ENCODE data around the gene WWC2.

The WWC2 gene

DNA sequence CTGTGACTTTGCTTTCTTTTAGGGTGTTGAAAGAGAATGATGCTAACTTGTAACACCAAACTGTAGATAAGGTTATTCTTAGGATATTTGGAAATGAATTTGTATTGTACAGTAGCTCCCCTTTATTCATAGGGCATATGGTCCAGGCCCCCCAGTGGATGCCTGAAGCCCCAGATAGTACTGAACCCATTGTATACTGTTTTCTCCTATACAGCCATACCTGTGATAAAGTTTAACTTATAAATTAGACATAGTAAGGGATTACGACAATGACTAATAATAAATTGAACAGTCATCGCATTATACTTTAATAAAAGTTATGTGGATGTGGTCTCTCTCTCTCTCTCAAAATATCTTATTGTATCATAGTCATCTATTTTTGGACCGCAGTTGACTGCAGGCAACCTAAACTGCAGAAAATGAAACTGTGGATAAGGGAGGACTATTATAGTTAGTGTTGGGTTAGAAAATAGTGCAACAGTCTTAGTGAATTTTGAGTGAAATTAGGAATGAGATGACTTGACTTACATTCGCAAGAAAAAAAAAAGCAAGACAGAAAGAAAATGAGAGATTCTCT, 115.9 kb downstream of the WWC2 start:
- Histone ChIP-seq H3K27me3 (ENCODE audit: control insufficient read depth, insufficient read depth, low read length) (no peaks in the 10 kb centered on the region), H3K27ac (ENCODE audit: low read length) (no peak overlapping the region), H3K4me3 (ENCODE audit: low read length) (no peak overlapping the region), H3K4me1 (ENCODE audit: control insufficient read depth, low read depth, low read length) (peaks cover 10% of the 10 kb centered on the region), H3K9me3 (ENCODE audit: control insufficient read depth, low read depth, low read length) (no peaks in the 10 kb centered on the region), H3K9ac (ENCODE audit: low read length) (no peak overlapping the region), H3K36me3 (ENCODE audit: control insufficient read depth, low read depth, low read length) (peaks cover 3% of the 10 kb centered on the region)

DNA sequence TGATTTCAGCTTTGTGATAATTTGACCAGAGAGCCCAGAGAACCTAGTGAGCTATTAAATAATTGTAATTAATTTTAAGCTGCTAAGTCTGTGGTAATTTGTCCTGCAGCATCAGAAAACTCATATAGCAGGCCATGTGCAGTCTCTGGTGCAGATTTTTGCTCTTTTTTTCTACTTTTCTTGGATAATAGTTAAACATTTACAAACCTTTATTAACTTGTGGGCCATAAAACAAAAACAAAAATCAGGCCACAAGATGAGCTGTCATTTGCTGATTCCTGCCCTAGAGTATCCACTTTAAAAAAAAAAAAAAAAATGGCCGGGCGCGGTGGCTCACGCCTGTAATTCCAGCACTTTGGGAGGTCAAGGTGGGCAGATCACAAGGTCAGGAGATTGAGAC, 121.2 kb downstream of the WWC2 start:
- H3K36me3 ChIP-seq (ENCODE audit: control insufficient read depth, low read depth, low read length) = no peaks in the 10 kb centered on the region
- peaks cover 12% of the 10 kb centered on the region for H3K4me1 ChIP-seq (ENCODE audit: control insufficient read depth, low read depth, low read length)
- H3K27ac ChIP-seq (ENCODE audit: low read length) = no peak overlapping the region
- H3K9me3 ChIP-seq (ENCODE audit: control insufficient read depth, low read depth, low read length) = no peaks in the 10 kb centered on the region
- no peaks in the 10 kb centered on the region for H3K27me3 ChIP-seq (ENCODE audit: control insufficient read depth, insufficient read depth, low read length)
- H3K4me3 ChIP-seq (ENCODE audit: low read length) = no peak overlapping the region
- H3K9ac ChIP-seq (ENCODE audit: low read length) = no peak overlapping the region

DNA sequence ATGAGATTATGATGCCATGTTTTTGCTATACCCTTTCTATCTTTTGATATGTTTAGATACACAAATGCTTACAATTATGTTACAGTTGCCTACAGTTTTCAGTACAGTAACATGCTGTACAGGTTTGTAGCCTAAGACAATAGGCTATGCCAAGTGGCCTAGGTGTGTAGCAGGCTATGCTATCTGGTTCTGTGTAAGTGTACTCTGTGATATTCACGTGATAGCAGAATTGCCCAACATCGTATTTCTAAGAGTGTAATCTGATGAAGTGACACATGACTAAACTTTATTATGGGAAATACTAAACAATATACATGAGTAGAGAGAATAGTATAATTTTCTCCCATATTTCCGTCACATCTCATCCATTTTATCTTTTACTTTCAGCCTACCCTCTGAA, 124.0 kb downstream of the WWC2 start:
- H3K9me3 ChIP-seq (ENCODE audit: control insufficient read depth, low read depth, low read length) = no peaks in the 10 kb centered on the region
- H3K4me1 ChIP-seq (ENCODE audit: control insufficient read depth, low read depth, low read length) = peaks cover 18% of the 10 kb centered on the region
- no peaks in the 10 kb centered on the region for H3K27me3 ChIP-seq (ENCODE audit: control insufficient read depth, insufficient read depth, low read length)
- no peaks in the 10 kb centered on the region for H3K36me3 ChIP-seq (ENCODE audit: control insufficient read depth, low read depth, low read length)
- no peak overlapping the region for H3K4me3 ChIP-seq (ENCODE audit: low read length)
- no peak overlapping the region for H3K27ac ChIP-seq (ENCODE audit: low read length)
- no peak overlapping the region for H3K9ac ChIP-seq (ENCODE audit: low read length)

DNA sequence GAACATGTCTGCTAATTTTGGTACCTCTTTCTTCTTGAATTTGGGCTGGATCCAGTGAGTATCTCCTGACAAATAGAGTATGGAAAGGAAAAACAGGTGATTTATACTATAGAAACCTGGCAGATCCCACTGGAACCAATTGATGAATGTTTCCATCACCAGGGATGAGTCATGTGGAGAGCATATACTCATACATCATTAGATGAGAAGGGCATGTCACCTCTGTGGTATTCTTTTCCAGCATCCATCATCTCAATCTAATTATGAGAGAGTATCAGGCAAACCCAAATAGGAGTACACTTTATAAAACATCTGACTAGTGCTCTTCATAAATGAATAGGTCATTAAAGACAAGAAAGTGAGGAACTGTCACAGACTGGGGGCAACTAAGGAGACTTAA, 130.3 kb downstream of the WWC2 start:
- peaks cover 3% of the 10 kb centered on the region for H3K36me3 ChIP-seq (ENCODE audit: control insufficient read depth, low read depth, low read length)
- no peaks in the 10 kb centered on the region for H3K9me3 ChIP-seq (ENCODE audit: control insufficient read depth, low read depth, low read length)
- H3K9ac ChIP-seq (ENCODE audit: low read length) = no peak overlapping the region
- no peak overlapping the region for H3K4me3 ChIP-seq (ENCODE audit: low read length)
- H3K4me1 ChIP-seq (ENCODE audit: control insufficient read depth, low read depth, low read length) = peaks cover 14% of the 10 kb centered on the region
- H3K27me3 ChIP-seq (ENCODE audit: control insufficient read depth, insufficient read depth, low read length) = no peaks in the 10 kb centered on the region
- no peak overlapping the region for H3K27ac ChIP-seq (ENCODE audit: low read length)

DNA sequence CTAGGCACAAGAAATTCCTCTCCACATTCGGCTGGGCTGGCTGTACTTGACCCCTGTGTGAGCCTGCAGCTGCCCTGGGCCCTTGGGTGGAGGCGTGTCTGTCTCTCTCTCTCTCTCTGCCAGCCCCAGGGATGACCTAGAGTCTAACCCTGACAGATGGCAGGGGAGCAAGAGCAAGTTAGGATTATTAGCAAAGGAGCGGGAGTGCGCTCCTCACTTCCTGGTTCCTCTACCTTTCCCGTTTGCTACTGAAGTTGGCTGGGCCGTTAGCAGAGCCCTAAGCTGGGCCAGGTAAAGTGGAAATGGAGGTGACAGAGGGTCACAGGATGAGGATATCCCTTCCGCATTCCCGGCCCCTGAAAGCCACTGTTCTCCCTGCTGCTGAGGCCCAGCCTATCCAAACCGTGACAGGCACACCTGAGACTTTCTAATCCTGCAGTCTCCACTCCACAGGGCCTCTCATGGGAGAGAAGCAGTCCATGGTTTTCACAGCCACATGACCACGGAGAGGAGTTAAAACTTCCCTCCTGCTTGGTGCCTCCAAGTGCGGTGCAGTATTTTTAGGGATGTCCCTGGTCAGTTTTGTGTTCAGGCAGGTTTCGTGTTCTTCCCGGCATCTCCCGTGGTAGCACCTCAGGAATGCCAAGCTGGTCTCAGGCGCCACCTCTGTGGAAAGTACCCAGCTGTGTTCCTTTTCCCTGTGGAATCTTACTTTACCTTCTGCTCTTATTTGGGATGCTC, 141.7 kb downstream of the WWC2 start:
- Histone ChIP-seq H3K27ac (ENCODE audit: low read length) (no peak overlapping the region), H3K9ac (ENCODE audit: low read length) (no peak overlapping the region), H3K4me1 (ENCODE audit: control insufficient read depth, low read depth, low read length) (peaks cover 20% of the 10 kb centered on the region), H3K9me3 (ENCODE audit: control insufficient read depth, low read depth, low read length) (no peaks in the 10 kb centered on the region), H3K36me3 (ENCODE audit: control insufficient read depth, low read depth, low read length) (peaks cover 33% of the 10 kb centered on the region), H3K27me3 (ENCODE audit: control insufficient read depth, insufficient read depth, low read length) (no peaks in the 10 kb centered on the region), H3K4me3 (ENCODE audit: low read length) (no peak overlapping the region)

DNA sequence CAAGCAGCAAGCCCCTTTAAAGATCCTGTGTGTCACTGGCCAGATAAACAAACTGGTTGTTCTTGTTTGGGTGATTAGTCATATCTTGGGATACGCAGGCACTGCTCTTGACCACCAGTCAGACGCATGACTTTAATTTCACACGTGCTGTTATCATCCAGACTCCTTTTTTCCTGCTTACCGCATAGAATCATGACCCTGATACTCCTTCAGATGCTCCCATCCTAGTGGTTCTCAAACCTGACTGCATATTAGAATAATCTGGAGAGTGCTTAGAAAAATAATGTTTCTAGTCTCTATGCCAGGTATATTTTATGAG, 142.2 kb downstream of the WWC2 start:
- H3K9me3 ChIP-seq (ENCODE audit: control insufficient read depth, low read depth, low read length) = no peaks in the 10 kb centered on the region
- no peak overlapping the region for H3K27ac ChIP-seq (ENCODE audit: low read length)
- H3K4me3 ChIP-seq (ENCODE audit: low read length) = no peak overlapping the region
- peaks cover 20% of the 10 kb centered on the region for H3K4me1 ChIP-seq (ENCODE audit: control insufficient read depth, low read depth, low read length)
- no peak overlapping the region for H3K9ac ChIP-seq (ENCODE audit: low read length)
- no peaks in the 10 kb centered on the region for H3K27me3 ChIP-seq (ENCODE audit: control insufficient read depth, insufficient read depth, low read length)
- H3K36me3 ChIP-seq (ENCODE audit: control insufficient read depth, low read depth, low read length) = peaks cover 39% of the 10 kb centered on the region

DNA sequence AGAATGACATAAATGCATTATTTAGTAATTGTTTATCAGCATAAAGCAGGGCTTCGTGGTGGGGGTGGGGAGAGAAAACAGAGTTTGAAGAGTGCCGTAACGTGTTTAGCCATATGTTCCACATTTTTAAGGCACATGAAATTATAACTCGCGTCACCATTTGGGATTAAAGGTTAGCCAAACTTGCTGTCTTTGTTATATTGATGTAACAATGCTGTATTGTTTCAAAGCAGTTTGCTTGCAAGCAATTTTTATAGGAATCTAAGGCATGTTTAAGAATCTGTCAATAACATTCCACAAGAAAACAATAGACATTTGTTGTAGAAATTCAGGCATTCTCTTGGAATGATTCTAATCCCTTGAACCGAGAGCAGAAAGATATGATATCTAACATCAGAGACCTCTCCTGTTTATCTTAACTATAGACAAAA, 142.7 kb downstream of the WWC2 start:
- Histone ChIP-seq H3K27ac (ENCODE audit: low read length) (no peak overlapping the region), H3K9ac (ENCODE audit: low read length) (no peak overlapping the region), H3K36me3 (ENCODE audit: control insufficient read depth, low read depth, low read length) (peaks cover 43% of the 10 kb centered on the region), H3K27me3 (ENCODE audit: control insufficient read depth, insufficient read depth, low read length) (no peaks in the 10 kb centered on the region), H3K4me1 (ENCODE audit: control insufficient read depth, low read depth, low read length) (peaks cover 20% of the 10 kb centered on the region), H3K9me3 (ENCODE audit: control insufficient read depth, low read depth, low read length) (no peaks in the 10 kb centered on the region), H3K4me3 (ENCODE audit: low read length) (no peak overlapping the region)

DNA sequence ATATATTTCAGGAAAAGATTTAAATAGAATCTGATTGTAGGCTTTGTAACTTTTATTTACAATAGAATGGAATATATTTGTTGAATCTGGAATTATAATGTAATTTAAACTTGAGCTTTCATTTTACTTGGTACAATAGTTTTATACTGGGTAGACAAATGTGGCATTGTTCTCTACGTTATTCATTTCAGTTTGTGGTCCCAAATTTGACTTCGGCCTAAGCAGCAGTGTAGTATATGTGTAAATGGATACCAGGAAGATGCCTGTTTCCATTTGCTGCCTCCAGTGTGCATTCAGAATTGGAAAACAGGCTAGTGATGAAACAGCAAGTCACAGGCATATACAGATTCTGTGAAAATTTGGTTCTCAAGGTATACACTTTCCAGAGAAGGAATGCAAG, 143.2 kb downstream of the WWC2 start:
- peaks cover 47% of the 10 kb centered on the region for H3K36me3 ChIP-seq (ENCODE audit: control insufficient read depth, low read depth, low read length)
- no peak overlapping the region for H3K27ac ChIP-seq (ENCODE audit: low read length)
- H3K4me3 ChIP-seq (ENCODE audit: low read length) = no peak overlapping the region
- H3K9me3 ChIP-seq (ENCODE audit: control insufficient read depth, low read depth, low read length) = no peaks in the 10 kb centered on the region
- H3K27me3 ChIP-seq (ENCODE audit: control insufficient read depth, insufficient read depth, low read length) = no peaks in the 10 kb centered on the region
- H3K4me1 ChIP-seq (ENCODE audit: control insufficient read depth, low read depth, low read length) = peaks cover 20% of the 10 kb centered on the region
- no peak overlapping the region for H3K9ac ChIP-seq (ENCODE audit: low read length)

DNA sequence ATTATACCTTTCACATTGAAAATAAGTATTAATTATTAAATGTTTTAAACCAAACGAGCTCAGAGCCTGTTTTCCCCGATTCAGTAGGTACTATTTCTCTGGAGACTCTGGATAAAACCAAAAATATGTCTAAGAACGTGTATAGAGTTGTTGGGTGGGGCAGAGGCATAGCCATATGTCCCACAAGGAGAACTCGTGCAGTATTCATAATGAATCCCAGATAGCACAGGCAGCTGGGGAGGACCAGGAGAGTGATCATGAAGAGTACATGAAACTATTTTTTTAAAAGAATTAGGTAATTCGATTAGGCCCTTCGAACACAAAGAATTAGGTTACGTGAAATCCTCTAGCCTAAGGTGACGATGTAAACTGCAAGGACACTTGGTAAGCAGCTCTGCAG, 145.0 kb downstream of the WWC2 start:
- peaks cover 9% of the 10 kb centered on the region for H3K4me1 ChIP-seq (ENCODE audit: control insufficient read depth, low read depth, low read length)
- no peak overlapping the region for H3K9ac ChIP-seq (ENCODE audit: low read length)
- H3K27me3 ChIP-seq (ENCODE audit: control insufficient read depth, insufficient read depth, low read length) = no peaks in the 10 kb centered on the region
- H3K36me3 ChIP-seq (ENCODE audit: control insufficient read depth, low read depth, low read length) = peaks cover 60% of the 10 kb centered on the region
- no peak overlapping the region for H3K27ac ChIP-seq (ENCODE audit: low read length)
- no peaks in the 10 kb centered on the region for H3K9me3 ChIP-seq (ENCODE audit: control insufficient read depth, low read depth, low read length)
- no peak overlapping the region for H3K4me3 ChIP-seq (ENCODE audit: low read length)

DNA sequence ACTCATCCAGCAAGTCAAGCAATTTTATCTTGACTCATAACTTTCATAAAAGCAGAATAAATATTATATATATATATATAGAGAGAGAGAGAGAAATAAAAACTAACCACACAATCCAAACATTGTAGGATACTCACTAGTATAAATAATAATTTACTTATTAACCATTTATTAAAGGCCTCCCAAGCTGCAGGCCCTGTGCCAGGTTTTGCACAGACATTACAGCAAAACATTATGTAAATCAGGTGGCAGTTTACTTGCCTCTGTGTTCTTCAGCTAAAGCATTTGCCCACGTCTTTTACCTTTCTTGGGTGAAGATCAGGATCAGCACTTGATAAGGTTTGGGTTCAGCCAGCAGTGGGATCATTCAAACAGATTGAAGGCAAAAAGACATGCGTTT, 145.4 kb downstream of the WWC2 start:
- Histone ChIP-seq H3K27ac (ENCODE audit: low read length) (no peak overlapping the region), H3K9me3 (ENCODE audit: control insufficient read depth, low read depth, low read length) (no peaks in the 10 kb centered on the region), H3K9ac (ENCODE audit: low read length) (no peak overlapping the region), H3K36me3 (ENCODE audit: control insufficient read depth, low read depth, low read length) (peaks cover 62% of the 10 kb centered on the region), H3K27me3 (ENCODE audit: control insufficient read depth, insufficient read depth, low read length) (no peaks in the 10 kb centered on the region), H3K4me1 (ENCODE audit: control insufficient read depth, low read depth, low read length) (peaks cover 9% of the 10 kb centered on the region), H3K4me3 (ENCODE audit: low read length) (no peak overlapping the region)

DNA sequence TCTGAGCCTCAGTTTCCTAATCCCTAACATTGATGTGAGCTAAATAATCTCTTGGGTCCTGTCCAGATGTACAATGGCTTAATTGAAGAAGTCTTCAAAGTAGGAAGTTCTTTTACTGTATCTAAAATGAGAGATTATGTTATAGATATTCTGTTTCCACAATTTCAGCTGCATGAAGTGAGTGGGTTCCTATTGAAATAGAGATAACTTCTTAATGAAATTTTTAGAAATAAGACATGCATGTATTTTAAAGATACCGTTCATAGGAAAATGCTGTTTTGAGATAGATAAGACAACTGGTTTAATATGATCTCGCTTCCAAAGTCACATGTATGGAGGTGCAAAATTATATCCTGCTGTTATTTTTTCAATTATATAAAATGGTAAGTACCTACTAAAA, 149.1 kb downstream of the WWC2 start:
- H3K9ac ChIP-seq (ENCODE audit: low read length) = no peak overlapping the region
- no peaks in the 10 kb centered on the region for H3K27me3 ChIP-seq (ENCODE audit: control insufficient read depth, insufficient read depth, low read length)
- H3K4me3 ChIP-seq (ENCODE audit: low read length) = no peak overlapping the region
- H3K9me3 ChIP-seq (ENCODE audit: control insufficient read depth, low read depth, low read length) = no peaks in the 10 kb centered on the region
- H3K36me3 ChIP-seq (ENCODE audit: control insufficient read depth, low read depth, low read length) = peaks cover 68% of the 10 kb centered on the region
- H3K4me1 ChIP-seq (ENCODE audit: control insufficient read depth, low read depth, low read length) = no peaks in the 10 kb centered on the region
- no peak overlapping the region for H3K27ac ChIP-seq (ENCODE audit: low read length)

DNA sequence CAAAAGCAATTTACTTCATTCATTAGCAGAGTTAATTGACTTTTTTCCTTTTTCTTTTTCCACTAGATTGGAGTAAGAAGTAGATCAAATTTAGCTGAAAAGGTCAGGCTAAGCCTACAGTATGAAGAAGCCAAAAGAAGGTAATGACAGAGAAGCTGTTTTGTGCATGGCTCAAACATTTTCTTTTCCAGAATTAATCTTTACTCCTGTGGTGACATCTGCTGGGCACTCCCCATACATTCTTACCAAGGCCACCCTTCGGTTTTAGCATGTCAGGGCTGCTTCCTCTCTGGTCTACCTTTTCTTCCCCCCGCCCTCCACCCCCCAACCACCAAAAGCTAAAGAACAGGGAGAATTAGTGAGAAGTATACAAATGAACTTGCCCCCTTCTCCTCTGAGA, 150.8 kb downstream of the WWC2 start:
- no peak overlapping the region for H3K9ac ChIP-seq (ENCODE audit: low read length)
- H3K27me3 ChIP-seq (ENCODE audit: control insufficient read depth, insufficient read depth, low read length) = no peaks in the 10 kb centered on the region
- H3K27ac ChIP-seq (ENCODE audit: low read length) = no peak overlapping the region
- H3K4me1 ChIP-seq (ENCODE audit: control insufficient read depth, low read depth, low read length) = no peaks in the 10 kb centered on the region
- no peak overlapping the region for H3K4me3 ChIP-seq (ENCODE audit: low read length)
- peaks cover 84% of the 10 kb centered on the region for H3K36me3 ChIP-seq (ENCODE audit: control insufficient read depth, low read depth, low read length)
- H3K9me3 ChIP-seq (ENCODE audit: control insufficient read depth, low read depth, low read length) = no peaks in the 10 kb centered on the region
